C4-2B (cell line): ENCODE results near the gene CAMK1D.
A peak's percentile ranks its signal among the peaks of the same experiment; 100 is the strongest.
"Not testable (repeated sequence)": the region's sequence is repeated elsewhere in the genome, so short reads cannot be mapped to it uniquely, and the experiment has no call there.

Experiments
- H3K27ac ChIP-seq: fragments of 450-650 bp; 2 replicates; pipeline ENCODE4 v1.5.1; 2017
- ZFX ChIP-seq: fragments of 450-650 bp; IDR thresholded peaks from 2 replicates; pipeline ENCODE4 v1.6.1; 2017
- TF ChIP-seq, protein P1 (sequence below): fragments of 450-650 bp; conservative IDR thresholded peaks from 2 replicates; pipeline ENCODE4 v1.5.1; 2017; ENCODE audit warnings: mild to moderate bottlenecking

Gene CAMK1D

DNA sequence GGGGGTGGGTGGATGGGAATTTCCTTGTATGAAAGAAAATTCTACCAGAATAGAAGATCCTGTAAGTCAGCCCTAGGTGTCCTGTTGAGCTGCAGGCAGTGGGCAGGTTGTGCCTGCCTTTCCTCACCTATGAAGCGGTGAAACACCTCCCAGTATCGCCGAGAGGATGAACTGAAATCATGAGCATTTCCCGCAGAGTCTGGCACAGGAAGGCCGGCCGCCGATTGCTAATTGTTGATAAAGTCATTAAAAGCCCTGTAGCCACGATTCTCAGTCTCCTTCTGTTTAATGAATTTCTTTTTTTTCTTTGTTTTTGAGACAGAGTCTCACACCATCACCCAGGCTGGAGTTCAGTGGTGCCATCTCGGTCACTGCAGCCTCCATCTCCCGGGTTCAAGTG, 142.1 kb downstream of the CAMK1D start:
- H3K27ac ChIP-seq = no peak overlapping the region
- TF ChIP-seq, protein P1, sequence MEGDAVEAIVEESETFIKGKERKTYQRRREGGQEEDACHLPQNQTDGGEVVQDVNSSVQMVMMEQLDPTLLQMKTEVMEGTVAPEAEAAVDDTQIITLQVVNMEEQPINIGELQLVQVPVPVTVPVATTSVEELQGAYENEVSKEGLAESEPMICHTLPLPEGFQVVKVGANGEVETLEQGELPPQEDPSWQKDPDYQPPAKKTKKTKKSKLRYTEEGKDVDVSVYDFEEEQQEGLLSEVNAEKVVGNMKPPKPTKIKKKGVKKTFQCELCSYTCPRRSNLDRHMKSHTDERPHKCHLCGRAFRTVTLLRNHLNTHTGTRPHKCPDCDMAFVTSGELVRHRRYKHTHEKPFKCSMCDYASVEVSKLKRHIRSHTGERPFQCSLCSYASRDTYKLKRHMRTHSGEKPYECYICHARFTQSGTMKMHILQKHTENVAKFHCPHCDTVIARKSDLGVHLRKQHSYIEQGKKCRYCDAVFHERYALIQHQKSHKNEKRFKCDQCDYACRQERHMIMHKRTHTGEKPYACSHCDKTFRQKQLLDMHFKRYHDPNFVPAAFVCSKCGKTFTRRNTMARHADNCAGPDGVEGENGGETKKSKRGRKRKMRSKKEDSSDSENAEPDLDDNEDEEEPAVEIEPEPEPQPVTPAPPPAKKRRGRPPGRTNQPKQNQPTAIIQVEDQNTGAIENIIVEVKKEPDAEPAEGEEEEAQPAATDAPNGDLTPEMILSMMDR = no peak
- no peak for TF ChIP-seq ZFX

DNA sequence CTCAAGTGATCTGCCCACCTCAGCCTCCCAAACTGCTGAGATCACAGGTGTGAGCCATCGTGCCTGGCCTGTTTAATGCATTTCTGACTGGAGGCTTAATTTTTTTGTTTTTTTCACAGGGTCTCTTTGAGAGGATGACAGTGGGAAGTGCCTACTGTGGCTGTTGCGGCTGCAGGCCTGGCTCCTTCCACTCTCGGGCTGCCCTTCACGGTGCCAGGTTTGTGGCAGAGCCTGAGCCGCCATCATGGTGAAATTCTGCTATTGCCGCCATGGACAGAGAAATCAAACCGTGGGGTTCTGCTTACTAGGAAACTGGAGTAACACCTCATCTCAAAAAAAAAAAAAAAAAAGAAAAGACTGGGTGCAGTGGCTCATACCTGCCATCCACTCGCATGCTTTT, 142.7 kb downstream of the CAMK1D start:
- TF ChIP-seq ZFX = no peak
- TF ChIP-seq, protein P1 = no peak
- H3K27ac ChIP-seq = no peak overlapping the region

DNA sequence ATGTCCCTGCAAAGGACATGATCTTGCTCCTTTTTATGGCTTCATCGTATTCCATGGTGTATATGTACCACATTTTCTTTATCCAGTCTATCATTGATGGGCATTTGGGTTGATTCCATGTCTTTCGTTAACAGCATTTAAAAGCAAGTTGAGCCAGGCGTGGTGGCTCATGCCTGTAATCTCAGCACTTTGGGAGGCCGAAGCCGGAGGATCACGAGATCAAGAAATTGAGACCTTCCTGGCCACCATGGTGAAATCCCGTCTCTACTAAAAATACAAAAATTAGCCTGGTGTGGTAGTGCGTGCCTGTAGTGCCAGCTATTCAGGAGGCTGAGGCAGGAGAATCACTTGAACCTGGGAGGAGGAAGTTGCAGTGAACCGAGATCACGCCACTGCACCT, 147.7 kb downstream of the CAMK1D start:
- H3K27ac ChIP-seq = not testable (repeated sequence)

DNA sequence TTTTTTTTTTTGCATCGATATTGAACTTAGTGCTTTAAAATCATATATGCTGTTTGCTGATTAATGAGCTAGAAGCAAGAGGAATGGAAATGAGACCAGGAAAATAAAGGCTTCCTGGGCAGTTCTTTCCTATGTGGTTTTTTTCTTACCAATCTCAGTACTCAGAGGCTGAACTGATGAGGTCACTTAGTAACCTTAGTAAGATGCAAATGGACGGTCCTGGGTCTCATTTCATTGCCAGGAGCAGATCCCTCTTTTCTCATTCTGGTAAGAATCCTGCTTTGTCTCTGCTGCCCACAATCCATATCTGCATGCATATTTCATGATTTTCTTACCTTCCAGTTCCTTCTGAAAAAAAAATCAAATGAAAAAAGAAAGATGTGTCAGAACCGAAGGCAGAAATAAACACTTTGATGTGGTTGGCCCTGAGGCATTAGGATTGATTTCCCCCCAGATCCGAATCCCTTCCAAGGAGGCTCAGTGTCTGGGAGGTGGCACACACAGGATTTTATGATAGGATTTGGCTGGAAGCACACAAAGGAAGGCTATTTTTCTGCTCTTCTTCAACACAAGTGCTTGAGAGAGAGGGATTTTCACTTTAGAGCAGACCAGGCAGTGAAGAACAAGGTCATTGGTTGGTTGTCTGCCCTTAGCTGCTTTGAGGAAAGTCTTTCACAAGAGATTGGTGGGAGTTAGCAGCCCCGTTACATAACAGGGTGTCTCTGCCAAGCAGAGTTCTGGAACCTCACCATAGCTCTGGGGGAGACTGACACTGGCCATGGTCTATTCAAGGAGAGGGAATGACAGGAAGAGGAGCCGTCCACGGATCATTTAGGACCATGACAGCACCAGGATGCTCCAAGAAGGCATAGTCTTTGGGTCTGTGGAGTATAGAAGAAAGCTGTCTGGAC, 150.0 kb downstream of the CAMK1D start:
- no peak overlapping the region for H3K27ac ChIP-seq
- no peak for TF ChIP-seq ZFX
- TF ChIP-seq, protein P1 = no peak

DNA sequence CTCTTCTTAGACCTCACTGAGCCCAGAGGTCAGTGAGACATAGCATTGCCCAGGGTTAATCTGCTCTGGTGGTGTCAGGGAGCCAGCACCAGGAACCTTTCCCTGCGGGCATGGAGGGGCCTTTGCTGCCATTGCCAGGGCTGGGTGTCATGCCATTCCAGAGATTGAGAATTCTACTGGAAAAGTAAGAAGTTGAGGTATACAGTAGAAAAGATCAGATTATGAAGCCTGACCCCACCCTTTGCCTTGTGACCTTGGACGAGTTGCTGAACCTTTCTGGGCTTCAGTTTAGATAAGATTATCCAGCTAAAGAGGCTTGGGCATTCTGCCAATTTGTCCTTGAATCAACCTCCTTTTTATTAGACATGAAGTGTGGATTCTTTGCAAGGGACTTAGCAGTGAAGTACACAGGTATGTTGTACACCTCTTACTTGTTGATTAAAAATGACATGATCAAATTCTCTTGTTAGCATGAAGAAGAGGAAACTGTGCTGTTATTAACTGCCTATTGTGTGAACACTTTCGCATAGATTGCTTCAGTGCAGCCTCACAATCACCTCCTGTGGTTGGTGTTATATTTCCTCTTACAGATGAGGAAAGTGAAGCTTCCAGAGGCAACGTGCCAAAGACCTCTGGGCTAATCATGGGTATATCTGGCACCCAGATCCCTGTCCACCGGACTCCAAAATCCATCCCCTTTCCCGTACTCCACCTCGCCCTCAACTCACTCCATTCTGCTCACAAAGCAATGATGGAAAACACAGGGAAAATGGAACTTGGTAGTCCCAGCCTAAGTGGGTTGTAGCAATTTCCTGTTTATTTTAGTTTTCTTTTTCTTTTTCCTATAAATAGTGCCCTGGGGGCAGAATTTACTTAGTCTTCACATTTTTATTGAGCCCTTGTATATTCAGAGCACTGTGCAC, 151.3 kb downstream of the CAMK1D start:
- H3K27ac ChIP-seq = peak overlapping the region; percentile 14; the same call in 1 of the 2 replicates
- TF ChIP-seq ZFX = no peak
- TF ChIP-seq, protein P1 = no peak

DNA sequence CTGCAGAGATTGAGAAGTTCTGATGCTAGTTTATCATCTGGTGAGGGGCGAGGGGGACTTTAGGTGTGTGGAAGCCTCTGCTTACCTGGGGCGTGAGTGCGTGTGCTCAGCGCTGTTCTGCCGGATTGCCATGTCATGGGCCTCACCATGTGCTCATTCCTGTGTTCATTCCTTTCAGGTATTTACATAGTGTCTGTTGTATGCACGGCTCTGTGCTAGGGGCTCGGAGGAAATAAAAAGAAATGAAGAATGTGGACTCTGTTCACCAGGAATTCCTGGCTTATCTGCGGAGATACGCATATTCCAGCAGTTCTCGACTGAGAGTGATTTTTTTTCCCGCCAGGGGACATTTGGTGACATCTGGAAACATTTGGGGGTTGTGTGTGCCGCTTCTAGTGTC, 152.0 kb downstream of the CAMK1D start:
- no peak overlapping the region for H3K27ac ChIP-seq

DNA sequence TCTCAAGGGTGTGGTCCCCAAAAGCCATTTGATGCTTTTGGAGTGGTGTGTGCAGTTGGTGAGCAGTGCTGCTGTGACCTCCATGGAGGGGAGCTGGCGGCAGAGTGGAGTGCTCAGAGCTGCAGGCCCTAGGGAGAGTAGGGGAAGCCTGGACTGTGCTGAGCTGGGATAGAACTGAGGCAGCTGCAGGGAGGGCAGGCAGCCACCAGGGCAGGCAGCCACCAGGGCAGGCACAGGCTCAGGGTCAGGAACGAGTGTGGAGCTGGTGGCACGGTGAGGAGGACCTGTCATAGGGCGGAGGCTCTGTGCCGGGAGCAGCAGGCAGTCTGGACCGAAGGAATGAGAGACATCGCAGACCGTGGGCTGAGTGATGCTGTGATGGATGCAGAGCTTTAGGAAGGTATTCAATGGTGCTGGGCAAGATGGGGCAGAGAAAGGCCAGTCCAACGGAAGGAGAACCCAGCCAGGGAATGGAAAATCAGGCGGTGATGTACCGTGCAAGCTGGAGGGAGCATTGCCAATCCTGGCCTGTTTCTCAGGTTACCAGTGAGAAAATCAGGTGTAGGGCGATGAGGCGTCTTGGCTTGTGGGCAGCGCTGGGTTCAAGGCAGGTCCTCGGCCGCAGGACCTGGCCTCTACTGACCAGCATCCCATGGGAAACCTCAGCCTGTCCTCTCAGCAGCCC, 152.6 kb downstream of the CAMK1D start:
- TF ChIP-seq, protein P1 = no peak
- TF ChIP-seq ZFX = no peak
- no peak overlapping the region for H3K27ac ChIP-seq

More for the DNA sequence above, 152.0 kb downstream of the CAMK1D start:
- no peak for TF ChIP-seq ZFX
- TF ChIP-seq, protein P1 = no peak
